ENCODE results near the gene CACNA1D. TPM values are rescaled to one million over a fixed set of nuclear protein-coding genes. Genes with fewer than 3 reads are reported as not detected.
A peak's percentile ranks its signal among the peaks of the same experiment; 100 is the strongest.

Gene CACNA1D
- total RNA-seq, 5 donors from 2014 or later (not counting 1 experiment from before 2014, with no cell fraction given), result 0.09 to 0.47 (median 0.34) TPM; not detected in 1

GRCh38 chr3:53845103-53845880, 350.9 kb downstream of the CACNA1D start:
- POLR2A ChIA-PET, result no interaction called here

DNA sequence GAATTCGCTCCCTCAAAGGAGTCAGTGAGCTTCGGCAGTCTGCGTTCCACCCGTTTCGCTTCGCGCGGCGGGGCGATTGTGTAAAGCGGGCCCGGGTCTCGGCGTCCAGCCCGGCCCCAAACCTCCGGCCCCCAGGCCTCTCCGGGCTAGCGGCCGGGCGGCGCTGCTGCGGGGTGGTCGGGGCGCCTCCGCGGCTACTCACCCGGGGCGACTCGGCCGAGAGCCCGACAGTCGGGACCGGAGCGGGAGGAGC, 351.4 kb downstream of the CACNA1D start:
- H3K27ac ChIP-seq (ENCODE audit: low read length), result no peak overlapping the region
- whole genome bisulfite sequencing (ENCODE audit: insufficient coverage), result 2% methylated on average over 34 of the region's 34 CpGs
- H3K36me3 ChIP-seq (ENCODE audit: control insufficient read depth in 2 of 2, extremely low read depth in 1 of 2, insufficient read depth in 1 of 2, low read length in 1 of 2), result no peaks in the 10 kb centered on the region
- H3K4me3 Mint-ChIP-seq, result peak overlapping the region; percentile 55 to 68 (median 63)
- ChIA-PET POLR2A (no interaction called here), CTCF (no interaction called here)
- no peaks in the 10 kb centered on the region for H3K9me3 Mint-ChIP-seq
- peaks cover 44 to 56% of the 10 kb centered on the region in 2 donors for H3K27me3 Mint-ChIP-seq
- ATAC-seq (replicated peaks in 1 of 4) (peak in 2 of 4 experiments; percentile 28 to 33), DNase-seq (no peak)
- H3K27ac Mint-ChIP-seq, result no peak overlapping the region
- peaks cover 12 to 52% of the 10 kb centered on the region in 2 experiments for H3K27me3 ChIP-seq (replicated peaks in 1 of 2; ENCODE audit: control insufficient read depth in 2 of 2, extremely low read depth in 1 of 2, insufficient read depth in 2 of 2, low read length in 1 of 2)
- peak overlapping the region; percentile 24 to 62 for H3K4me3 ChIP-seq (ENCODE audit: control insufficient read depth in 1 of 2, extremely low read depth in 1 of 2, low read length in 1 of 2)
- peaks cover 0 to 10% of the 10 kb centered on the region in 2 experiments for H3K4me1 ChIP-seq (ENCODE audit: control insufficient read depth in 1 of 2, extremely low read depth in 1 of 2, insufficient read depth in 2 of 2, low read length in 2 of 2)
- no peaks in the 10 kb centered on the region for H3K36me3 Mint-ChIP-seq
- peaks cover 0 to 12% (median 7%) of the 10 kb centered on the region in 3 donors for H3K4me1 Mint-ChIP-seq
- no peaks in the 10 kb centered on the region for H3K9me3 ChIP-seq

More at GRCh38 chr3:53845103-53845880, 350.9 kb downstream of the CACNA1D start:
- peak overlapping the region in 1 of 2 donors; percentile 55 for H3K27ac Mint-ChIP-seq
- peaks cover 0 to 12% (median 7%) of the 10 kb centered on the region in 3 donors for H3K4me1 Mint-ChIP-seq
- H3K9me3 ChIP-seq, result no peaks in the 10 kb centered on the region
- ATAC-seq (replicated peaks in 1 of 4), result no peak
- no peaks in the 10 kb centered on the region for H3K36me3 Mint-ChIP-seq
- no peak overlapping the region for H3K27ac ChIP-seq (ENCODE audit: low read length)
- H3K4me1 ChIP-seq (ENCODE audit: control insufficient read depth in 1 of 2, extremely low read depth in 1 of 2, insufficient read depth in 2 of 2, low read length in 2 of 2), result peaks cover 0 to 10% of the 10 kb centered on the region in 2 experiments
- WGBS (ENCODE audit: insufficient coverage), result 22% methylated on average over 25 of the region's 25 CpGs
- peaks cover 12 to 52% of the 10 kb centered on the region in 2 experiments for H3K27me3 ChIP-seq (replicated peaks in 1 of 2; ENCODE audit: control insufficient read depth in 2 of 2, extremely low read depth in 1 of 2, insufficient read depth in 2 of 2, low read length in 1 of 2)
- no peak for DNase-seq
- H3K4me3 Mint-ChIP-seq, result peak overlapping the region; percentile 55 to 68 (median 63)
- no peaks in the 10 kb centered on the region for H3K9me3 Mint-ChIP-seq
- peak overlapping the region; percentile 24 to 62 for H3K4me3 ChIP-seq (ENCODE audit: control insufficient read depth in 1 of 2, extremely low read depth in 1 of 2, low read length in 1 of 2)
- CTCF ChIA-PET, result no interaction called here
- H3K36me3 ChIP-seq (ENCODE audit: control insufficient read depth in 2 of 2, extremely low read depth in 1 of 2, insufficient read depth in 1 of 2, low read length in 1 of 2), result no peaks in the 10 kb centered on the region
- H3K27me3 Mint-ChIP-seq, result peaks cover 44 to 56% of the 10 kb centered on the region in 2 donors

DNA sequence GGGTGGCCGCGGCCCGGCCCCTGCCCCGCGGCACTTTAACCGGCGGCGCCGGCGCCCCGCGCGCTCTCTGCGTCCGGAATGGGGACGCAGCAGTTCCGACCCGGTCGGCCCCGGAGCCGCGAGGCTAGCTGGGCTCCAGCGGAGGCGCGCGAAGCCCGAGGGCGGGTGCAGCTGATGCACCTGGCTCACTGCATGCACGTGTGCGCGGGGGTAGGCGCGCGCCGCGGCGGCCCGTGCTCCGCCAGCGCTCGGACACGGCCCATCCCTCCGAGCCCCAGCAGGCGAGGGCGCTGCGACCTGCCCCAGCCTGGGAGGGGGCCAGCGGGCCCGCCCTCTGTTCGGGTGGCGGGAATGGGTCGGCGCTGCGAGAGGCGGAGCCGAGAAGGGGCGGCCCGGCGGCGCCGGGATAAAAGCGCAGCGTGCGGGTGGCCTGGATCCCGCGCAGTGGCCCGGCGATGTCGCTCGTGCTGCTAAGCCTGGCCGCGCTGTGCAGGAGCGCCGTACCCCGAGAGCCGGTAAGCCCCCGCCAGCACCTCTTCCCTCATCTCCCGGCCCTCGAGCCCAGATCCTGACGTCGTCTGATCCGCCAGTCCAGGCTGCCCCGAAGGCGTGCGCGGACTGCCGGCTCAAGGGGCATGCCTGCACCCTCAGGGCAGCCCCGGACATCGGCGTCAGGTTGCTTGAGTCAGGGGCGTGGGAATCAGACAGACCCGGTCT, 351.9 kb downstream of the CACNA1D start, which contains the start of the genes CHDH and IL17RB:
CHDH (minus strand) TSS at position 286 of the 717 bp plus-strand sequence. CDS start 22,411 bp downstream, outside the sequence.
IL17RB (plus strand) TSS at position 435 of the 717 bp plus-strand sequence; CDS start at position 456, 21 bp downstream.
- Histone ChIP-seq H3K36me3 (ENCODE audit: control insufficient read depth in 2 of 2, extremely low read depth in 1 of 2, insufficient read depth in 1 of 2, low read length in 1 of 2) (no peaks in the 10 kb centered on the region), H3K9me3 (no peaks in the 10 kb centered on the region), H3K27me3 (replicated peaks in 1 of 2; ENCODE audit: control insufficient read depth in 2 of 2, extremely low read depth in 1 of 2, insufficient read depth in 2 of 2, low read length in 1 of 2) (peaks cover 12 to 51% of the 10 kb centered on the region in 2 experiments), H3K4me1 (ENCODE audit: control insufficient read depth in 1 of 2, extremely low read depth in 1 of 2, insufficient read depth in 2 of 2, low read length in 2 of 2) (peaks cover 0 to 10% of the 10 kb centered on the region in 2 experiments), H3K4me3 (ENCODE audit: control insufficient read depth in 1 of 2, extremely low read depth in 1 of 2, low read length in 1 of 2) (peak within 1 kb of the TSS; percentile 24 to 62), H3K27ac (ENCODE audit: low read length) (no peak within 1 kb of the TSS)
- ChIA-PET POLR2A (no interaction called here), CTCF (no interaction called here)
- Mint-ChIP-seq H3K4me3 (peak within 1 kb of the TSS; percentile 63 to 70 (median 68)), H3K4me1 (peaks cover 0 to 12% (median 7%) of the 10 kb centered on the region in 3 donors), H3K27me3 (peaks cover 49 to 59% of the 10 kb centered on the region in 2 donors), H3K27ac (peak within 1 kb of the TSS in 1 of 2 donors; percentile 55), H3K36me3 (no peaks in the 10 kb centered on the region), H3K9me3 (no peaks in the 10 kb centered on the region)
- ATAC-seq (replicated peaks in 1 of 4) (peak; percentile 26 to 55 (median 36)), DNase-seq (peak in 1 of 35 experiments; percentile 4)
- 5% methylated on average over 89 of the region's 91 CpGs for WGBS (ENCODE audit: insufficient coverage)

- peaks cover 12 to 50% of the 10 kb centered on the region in 2 experiments for H3K27me3 ChIP-seq (replicated peaks in 1 of 2; ENCODE audit: control insufficient read depth in 2 of 2, extremely low read depth in 1 of 2, insufficient read depth in 2 of 2, low read length in 1 of 2)
- CTCF ChIA-PET, result no interaction called here
- no peak overlapping the region for H3K4me3 ChIP-seq (ENCODE audit: control insufficient read depth in 1 of 2, extremely low read depth in 1 of 2, low read length in 1 of 2)
- no peaks in the 10 kb centered on the region for H3K9me3 ChIP-seq
- WGBS (ENCODE audit: insufficient coverage), result 45% methylated on average over 9 of the region's 10 CpGs
- DNase-seq, result no peak
- Mint-ChIP-seq H3K9me3 (no peaks in the 10 kb centered on the region), H3K36me3 (no peaks in the 10 kb centered on the region), H3K4me1 (peaks cover 0 to 12% (median 7%) of the 10 kb centered on the region in 3 donors), H3K27me3 (peaks cover 51 to 59% of the 10 kb centered on the region in 2 donors), H3K4me3 (peak overlapping the region; percentile 51 to 70 (median 64)), H3K27ac (peak overlapping the region in 1 of 2 donors; percentile 32)
- H3K4me1 ChIP-seq (ENCODE audit: control insufficient read depth in 1 of 2, extremely low read depth in 1 of 2, insufficient read depth in 2 of 2, low read length in 2 of 2), result peaks cover 0 to 10% of the 10 kb centered on the region in 2 experiments
- H3K27ac ChIP-seq (ENCODE audit: low read length), result no peak overlapping the region
- H3K36me3 ChIP-seq (ENCODE audit: control insufficient read depth in 2 of 2, extremely low read depth in 1 of 2, insufficient read depth in 1 of 2, low read length in 1 of 2), result no peaks in the 10 kb centered on the region
- POLR2A ChIA-PET, result no interaction called here
- no peak for ATAC-seq (replicated peaks in 1 of 4)
These were observed 352.4 kb downstream of the CACNA1D start for GRCh38 chr3:53846851-53847155.

GRCh38 chr3:53849916-53850315, 355.5 kb downstream of the CACNA1D start:
- H3K4me3 Mint-ChIP-seq, result no peak overlapping the region
- ChIA-PET POLR2A (no interaction called here), CTCF (interaction anchor here in 1 of 2 donors (0.7 kb wide), 1 partner anchor 89 kb away, joined by 4 read pairs; no protein-coding TSS in a partner anchor)
- H3K4me1 Mint-ChIP-seq, result peaks cover 0 to 10% (median 7%) of the 10 kb centered on the region in 3 donors
- Histone ChIP-seq H3K27ac (ENCODE audit: low read length) (no peak overlapping the region), H3K36me3 (ENCODE audit: control insufficient read depth in 2 of 2, extremely low read depth in 1 of 2, insufficient read depth in 1 of 2, low read length in 1 of 2) (no peaks in the 10 kb centered on the region), H3K9me3 (no peaks in the 10 kb centered on the region), H3K4me1 (ENCODE audit: control insufficient read depth in 1 of 2, extremely low read depth in 1 of 2, insufficient read depth in 2 of 2, low read length in 2 of 2) (peaks cover 0 to 10% of the 10 kb centered on the region in 2 experiments), H3K27me3 (replicated peaks in 1 of 2; ENCODE audit: control insufficient read depth in 2 of 2, extremely low read depth in 1 of 2, insufficient read depth in 2 of 2, low read length in 1 of 2) (peaks cover 11 to 28% of the 10 kb centered on the region in 2 experiments), H3K4me3 (ENCODE audit: control insufficient read depth in 1 of 2, extremely low read depth in 1 of 2, low read length in 1 of 2) (no peak overlapping the region)
- H3K36me3 Mint-ChIP-seq, result no peaks in the 10 kb centered on the region
- 100% methylated on average over 1 of the region's 7 CpGs for WGBS (ENCODE audit: insufficient coverage)
- H3K9me3 Mint-ChIP-seq, result no peaks in the 10 kb centered on the region
- peaks cover 32 to 36% of the 10 kb centered on the region in 2 donors for H3K27me3 Mint-ChIP-seq
- H3K27ac Mint-ChIP-seq, result no peak overlapping the region
- no peak for ATAC-seq (replicated peaks in 1 of 4)
- DNase-seq, result no peak

DNA sequence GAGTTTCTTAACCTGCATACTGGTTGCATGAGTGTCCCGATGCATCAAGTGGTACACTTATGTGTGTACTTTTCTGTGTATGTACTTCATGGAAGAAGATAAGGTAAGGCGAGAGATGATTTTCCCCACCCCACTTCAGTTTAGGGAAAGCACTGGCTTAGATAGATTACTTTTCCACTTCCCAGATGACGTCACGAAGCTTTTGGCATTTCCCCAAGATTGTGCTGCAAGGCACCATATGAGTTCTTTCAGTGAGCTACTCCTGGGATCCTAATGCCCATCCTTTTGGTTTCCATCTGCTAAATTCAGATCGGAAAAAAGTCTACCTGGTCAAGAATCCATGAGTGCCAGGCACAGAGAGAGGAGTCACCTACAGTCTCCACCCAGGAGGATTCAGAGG, 356.5 kb downstream of the CACNA1D start:
- H3K27me3 ChIP-seq (replicated peaks in 1 of 2; ENCODE audit: control insufficient read depth in 2 of 2, extremely low read depth in 1 of 2, insufficient read depth in 2 of 2, low read length in 1 of 2), result peaks cover 7 to 20% of the 10 kb centered on the region in 2 experiments
- no peaks in the 10 kb centered on the region for H3K9me3 ChIP-seq
- WGBS (ENCODE audit: insufficient coverage), result 77% methylated on average over 3 of the region's 5 CpGs
- Mint-ChIP-seq H3K9me3 (no peaks in the 10 kb centered on the region), H3K27me3 (peaks cover 25 to 36% of the 10 kb centered on the region in 2 donors), H3K4me1 (peaks cover 0 to 7% (median 5%) of the 10 kb centered on the region in 3 donors), H3K27ac (no peak overlapping the region), H3K4me3 (no peak overlapping the region), H3K36me3 (no peaks in the 10 kb centered on the region)
- ChIA-PET CTCF (no interaction called here), POLR2A (no interaction called here)
- H3K4me3 ChIP-seq (ENCODE audit: control insufficient read depth in 1 of 2, extremely low read depth in 1 of 2, low read length in 1 of 2), result no peak overlapping the region
- no peaks in the 10 kb centered on the region for H3K36me3 ChIP-seq (ENCODE audit: control insufficient read depth in 2 of 2, extremely low read depth in 1 of 2, insufficient read depth in 1 of 2, low read length in 1 of 2)
- H3K4me1 ChIP-seq (ENCODE audit: control insufficient read depth in 1 of 2, extremely low read depth in 1 of 2, insufficient read depth in 2 of 2, low read length in 2 of 2), result peaks cover 0 to 5% of the 10 kb centered on the region in 2 experiments
- DNase-seq (no peak), ATAC-seq (replicated peaks in 1 of 4) (no peak)
- H3K27ac ChIP-seq (ENCODE audit: low read length), result no peak overlapping the region

Measured in T-cell (primary cell).